LNCaP clone FGC (cell line): Measurements from ENCODE around the gene C1QTNF8.

Source experiments
- DNase-seq: peaks from one replicate; pipeline ENCODE4 v3.0.0-alpha.2; 2011; ENCODE audit warnings: low read depth
- H3K4me3 ChIP-seq: 2 replicates; pipeline ENCODE4 v1.5.1; 2011; ENCODE audit warnings: mild to moderate bottlenecking, low read depth, low read length, control low read depth
- TF ChIP-seq, protein P1 (sequence below): IDR thresholded peaks from 2 replicates; pipeline ENCODE4 v1.5.1; 2012; ENCODE audit warnings: mild to moderate bottlenecking; ENCODE audit not compliant: control insufficient read depth, insufficient read depth; ENCODE audit errors: extremely low read depth

Gene C1QTNF8

DNA sequence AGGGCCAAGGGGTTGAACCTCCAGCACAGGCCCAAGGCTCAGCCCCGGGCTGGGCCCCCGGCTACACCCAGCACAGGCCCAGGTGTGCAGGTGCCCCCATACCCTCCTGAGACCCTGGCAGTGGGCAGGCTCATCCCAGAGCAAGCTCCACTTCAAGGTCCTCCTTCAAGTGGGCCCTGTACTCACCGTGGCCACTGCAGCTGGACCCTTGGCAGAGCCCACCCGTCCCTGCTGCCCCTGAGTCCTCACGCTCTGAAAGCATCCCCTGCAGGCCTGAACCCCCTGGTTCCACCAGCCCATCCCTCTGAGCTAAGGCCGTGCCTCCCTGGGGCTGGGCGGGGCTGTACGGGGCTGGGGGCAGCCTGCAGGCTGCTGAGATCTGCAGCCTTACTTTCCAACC is 45.7 kb upstream of the C1QTNF8 start:
- DNase-seq = no peak
- TF ChIP-seq, protein P1, sequence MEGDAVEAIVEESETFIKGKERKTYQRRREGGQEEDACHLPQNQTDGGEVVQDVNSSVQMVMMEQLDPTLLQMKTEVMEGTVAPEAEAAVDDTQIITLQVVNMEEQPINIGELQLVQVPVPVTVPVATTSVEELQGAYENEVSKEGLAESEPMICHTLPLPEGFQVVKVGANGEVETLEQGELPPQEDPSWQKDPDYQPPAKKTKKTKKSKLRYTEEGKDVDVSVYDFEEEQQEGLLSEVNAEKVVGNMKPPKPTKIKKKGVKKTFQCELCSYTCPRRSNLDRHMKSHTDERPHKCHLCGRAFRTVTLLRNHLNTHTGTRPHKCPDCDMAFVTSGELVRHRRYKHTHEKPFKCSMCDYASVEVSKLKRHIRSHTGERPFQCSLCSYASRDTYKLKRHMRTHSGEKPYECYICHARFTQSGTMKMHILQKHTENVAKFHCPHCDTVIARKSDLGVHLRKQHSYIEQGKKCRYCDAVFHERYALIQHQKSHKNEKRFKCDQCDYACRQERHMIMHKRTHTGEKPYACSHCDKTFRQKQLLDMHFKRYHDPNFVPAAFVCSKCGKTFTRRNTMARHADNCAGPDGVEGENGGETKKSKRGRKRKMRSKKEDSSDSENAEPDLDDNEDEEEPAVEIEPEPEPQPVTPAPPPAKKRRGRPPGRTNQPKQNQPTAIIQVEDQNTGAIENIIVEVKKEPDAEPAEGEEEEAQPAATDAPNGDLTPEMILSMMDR = no peak
- H3K4me3 ChIP-seq = no peak overlapping the region

DNA sequence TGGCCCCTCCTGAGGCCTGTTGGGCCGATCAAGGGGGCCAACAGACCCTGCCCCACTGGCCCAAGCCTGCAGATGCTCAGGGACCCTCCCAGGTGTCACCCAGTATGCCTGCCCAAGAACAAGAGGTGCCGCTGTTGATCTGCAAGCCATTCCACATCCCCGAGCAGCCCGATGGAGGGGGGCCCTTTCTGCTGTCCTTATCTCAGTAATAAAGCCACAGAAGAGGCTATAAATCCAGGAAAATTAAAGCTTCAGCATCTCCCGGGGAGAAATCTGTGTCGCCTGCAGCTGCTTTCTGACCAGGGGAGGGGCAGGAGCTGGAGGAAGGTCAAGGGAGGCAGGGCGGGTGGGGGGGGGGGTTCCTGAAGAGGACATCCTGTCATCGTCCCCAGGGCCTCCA is 45.1 kb upstream of the C1QTNF8 start:
- H3K4me3 ChIP-seq = no peak overlapping the region
- no peak for DNase-seq
- TF ChIP-seq, protein P1 = no peak

DNA sequence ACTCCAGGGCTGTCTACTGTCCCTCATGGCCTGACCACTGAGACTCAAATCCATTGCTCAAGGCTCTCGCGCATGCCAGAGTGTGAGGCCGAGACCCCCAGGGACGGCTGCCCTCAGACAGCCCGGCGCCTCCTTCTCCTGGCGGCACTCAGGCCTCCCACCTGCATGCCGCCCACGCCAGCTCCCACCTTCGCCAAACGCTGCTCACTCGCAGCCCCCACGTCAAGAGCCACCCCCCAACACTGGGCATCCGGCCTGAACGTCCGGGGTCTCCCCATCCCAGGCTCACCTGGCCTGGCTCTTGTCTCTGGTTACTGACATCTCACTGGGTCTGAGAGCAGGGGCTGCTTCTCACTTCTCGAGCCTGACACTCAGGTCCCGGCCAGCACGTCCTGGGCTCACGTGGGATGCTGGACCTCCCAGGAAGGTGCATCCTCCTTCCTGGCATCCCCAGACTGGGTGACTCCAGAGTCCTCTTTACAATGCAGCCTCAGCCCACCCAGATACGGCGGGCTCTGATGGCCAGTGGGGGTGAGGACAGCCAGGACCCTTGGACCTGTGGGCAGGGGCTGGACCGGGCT is 44.6 kb upstream of the C1QTNF8 start:
- TF ChIP-seq, protein P1 = no peak
- no peak for DNase-seq
- H3K4me3 ChIP-seq = no peak overlapping the region

DNA sequence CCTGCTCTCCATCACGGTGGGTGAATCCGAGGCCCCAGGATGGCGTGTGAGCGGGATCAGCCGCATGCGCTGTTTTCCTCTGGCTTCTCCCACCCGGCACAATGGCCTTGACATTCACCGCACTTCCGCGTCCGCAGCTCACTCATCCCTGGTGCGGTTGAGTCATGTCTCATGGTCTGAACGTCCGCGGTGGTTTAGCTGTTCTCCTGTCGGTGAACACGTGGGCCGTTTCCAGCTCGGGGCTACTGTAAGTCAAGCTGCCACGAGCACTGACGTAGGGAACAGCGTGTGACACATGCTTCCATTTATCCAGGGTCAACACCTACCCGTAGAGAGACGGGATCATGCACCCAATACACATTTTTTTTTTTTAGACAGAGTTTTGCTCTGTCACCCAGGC is 41.6 kb upstream of the C1QTNF8 start:
- no peak overlapping the region for H3K4me3 ChIP-seq
- TF ChIP-seq, protein P1 = no peak
- no peak for DNase-seq

DNA sequence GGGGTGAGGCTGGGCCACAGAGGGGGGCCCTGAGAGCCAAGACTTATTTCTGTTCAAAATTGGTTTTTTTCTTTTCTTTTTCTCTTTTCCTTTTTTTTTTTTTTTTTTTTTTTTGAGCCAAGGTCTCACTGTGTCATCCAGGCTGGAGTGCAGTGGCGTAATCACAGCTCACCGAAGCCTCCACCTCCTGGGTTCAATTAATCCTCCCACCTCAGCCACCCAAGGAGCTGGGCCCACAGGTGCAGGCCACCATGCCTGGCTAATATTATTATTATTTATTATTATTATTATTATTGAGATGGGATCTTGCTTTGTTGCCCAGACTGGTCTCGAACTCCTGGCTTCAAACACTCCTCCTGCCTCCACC is 39.4 kb upstream of the C1QTNF8 start:
- no peak for DNase-seq
- H3K4me3 ChIP-seq = no peak overlapping the region
- TF ChIP-seq, protein P1 = no peak

DNA sequence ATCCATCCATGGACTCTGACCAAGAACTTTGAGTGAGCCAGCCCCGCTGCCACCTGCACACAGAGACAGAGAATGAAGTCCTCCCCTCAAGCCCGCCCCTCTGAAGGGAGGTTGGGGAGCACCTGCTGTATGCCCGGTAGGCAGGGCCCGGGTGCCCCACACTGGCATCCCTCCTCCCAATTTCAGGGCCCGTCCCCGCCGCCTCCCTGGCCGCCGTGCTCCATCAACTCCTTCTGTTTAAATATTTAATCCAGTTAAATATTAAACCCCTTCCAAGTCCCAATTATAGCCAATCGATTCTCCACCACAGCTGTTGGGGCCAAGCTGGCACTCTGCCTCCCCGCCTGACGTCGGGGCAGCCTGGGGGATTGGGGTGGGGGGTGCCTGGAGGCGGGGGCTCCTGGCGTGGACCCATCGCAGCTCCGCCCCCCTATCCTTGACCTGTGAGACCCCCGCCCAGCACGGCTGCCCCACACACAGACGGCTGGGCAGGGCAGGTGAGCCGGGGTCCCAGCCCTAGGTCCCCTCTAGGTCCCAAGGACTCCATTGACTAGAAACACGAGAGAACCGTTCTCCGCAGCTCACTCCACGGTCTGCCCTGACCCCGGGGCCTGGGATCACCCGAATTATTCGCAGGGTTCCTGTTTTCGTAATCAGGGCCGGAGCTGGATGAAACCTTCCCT is 38.9 kb upstream of the C1QTNF8 start:
- no peak for DNase-seq
- TF ChIP-seq, protein P1 = no peak
- no peak overlapping the region for H3K4me3 ChIP-seq

DNA sequence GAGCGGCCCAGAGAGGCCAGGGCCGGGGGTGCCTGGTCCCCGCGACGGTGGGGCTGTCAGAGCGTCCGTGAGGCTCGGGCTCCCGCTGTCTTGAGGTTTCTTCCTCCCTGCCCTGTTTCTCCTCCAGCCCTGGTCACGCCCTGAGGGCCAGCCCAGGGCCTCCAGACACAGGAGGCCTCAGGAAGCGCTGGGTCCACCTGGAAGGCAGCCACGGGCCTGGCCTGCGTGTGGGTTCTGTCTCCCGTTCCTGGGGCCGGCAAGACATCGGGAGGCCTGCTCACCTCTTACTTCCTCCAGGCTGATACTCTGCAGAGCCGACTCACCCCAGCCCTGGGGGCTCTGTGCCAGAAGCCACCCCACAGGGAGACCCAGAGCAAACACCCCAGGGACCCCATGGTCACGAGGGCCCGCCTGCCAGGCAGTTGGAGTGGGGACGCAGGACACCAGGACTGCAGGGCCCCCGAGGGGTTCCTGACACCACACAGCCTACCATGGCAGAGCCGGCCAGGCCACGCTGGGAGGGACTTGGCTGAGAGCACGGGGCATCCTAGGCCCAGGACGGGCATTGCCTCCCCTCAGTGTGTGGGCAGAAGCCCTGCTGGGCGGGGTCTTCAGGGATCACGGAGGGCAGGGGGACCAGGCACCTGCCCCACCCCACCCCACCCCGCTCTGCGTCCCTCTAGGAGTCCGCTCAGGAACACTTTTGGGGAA is 37.9 kb upstream of the C1QTNF8 start:
- TF ChIP-seq, protein P1 = no peak
- DNase-seq = no peak
- no peak overlapping the region for H3K4me3 ChIP-seq
